ENCODE results near the gene TMEM98. TPM values are rescaled to one million over a fixed set of nuclear protein-coding genes. Genes with fewer than 3 reads are reported as not detected.
"Not testable (repeated sequence)": the region's sequence is repeated elsewhere in the genome, so short reads cannot be mapped to it uniquely, and the experiment has no call there.

Gene TMEM98
- total RNA-seq, 1 experiment from 2014 or later, result 24.3 TPM

- no peak for DNase-seq
- no peaks in the 10 kb centered on the region for H3K27me3 ChIP-seq
- no peak overlapping the region for H3K4me3 ChIP-seq
- H3K36me3 ChIP-seq, result no peaks in the 10 kb centered on the region
- H3K9me3 ChIP-seq, result no peaks in the 10 kb centered on the region
These were observed 25.1 kb downstream of the TMEM98 start for GRCh38 chr17:32953045-32953444.

- DNase-seq, result no peak
- Histone ChIP-seq H3K36me3 (no peaks in the 10 kb centered on the region), H3K9me3 (no peaks in the 10 kb centered on the region), H3K4me3 (no peak overlapping the region), H3K27me3 (no peaks in the 10 kb centered on the region)
These were observed 25.9 kb downstream of the TMEM98 start for GRCh38 chr17:32953857-32954256.

- Histone ChIP-seq H3K4me3 (no peak overlapping the region), H3K27me3 (no peaks in the 10 kb centered on the region), H3K36me3 (no peaks in the 10 kb centered on the region), H3K9me3 (no peaks in the 10 kb centered on the region)
- DNase-seq, result no peak
These were observed 26.5 kb downstream of the TMEM98 start for GRCh38 chr17:32954477-32954876.

GRCh38 chr17:32955155-32955554, 27.2 kb downstream of the TMEM98 start:
- Histone ChIP-seq H3K9me3 (no peaks in the 10 kb centered on the region), H3K36me3 (no peaks in the 10 kb centered on the region), H3K27me3 (no peaks in the 10 kb centered on the region), H3K4me3 (no peak overlapping the region)
- no peak for DNase-seq

GRCh38 chr17:32956240-32956970, 28.5 kb downstream of the TMEM98 start:
- Histone ChIP-seq H3K9me3 (no peaks in the 10 kb centered on the region), H3K36me3 (no peaks in the 10 kb centered on the region), H3K27me3 (no peaks in the 10 kb centered on the region)

GRCh38 chr17:32958418-32958817, 30.5 kb downstream of the TMEM98 start:
- Histone ChIP-seq H3K36me3 (no peaks in the 10 kb centered on the region), H3K9me3 (no peaks in the 10 kb centered on the region), H3K27me3 (no peaks in the 10 kb centered on the region), H3K4me3 (no peak overlapping the region)
- no peak for DNase-seq

More at GRCh38 chr17:32956240-32956970, 28.5 kb downstream of the TMEM98 start:
- H3K4me3 ChIP-seq, result no peak overlapping the region
- DNase-seq, result no peak

GRCh38 chr17:32960815-32961214, 32.9 kb downstream of the TMEM98 start:
- no peak for DNase-seq
- no peaks in the 10 kb centered on the region for H3K27me3 ChIP-seq
- H3K36me3 ChIP-seq, result no peaks in the 10 kb centered on the region
- no peaks in the 10 kb centered on the region for H3K9me3 ChIP-seq
- H3K4me3 ChIP-seq, result no peak overlapping the region

GRCh38 chr17:32962320-32962711, 34.4 kb downstream of the TMEM98 start:
- Histone ChIP-seq H3K36me3 (no peaks in the 10 kb centered on the region), H3K27me3 (no peaks in the 10 kb centered on the region), H3K9me3 (no peaks in the 10 kb centered on the region), H3K4me3 (no peak overlapping the region)
- DNase-seq, result no peak

- H3K27me3 ChIP-seq, result no peaks in the 10 kb centered on the region
- no peak for DNase-seq
- H3K4me3 ChIP-seq, result no peak overlapping the region
- no peaks in the 10 kb centered on the region for H3K36me3 ChIP-seq
- H3K9me3 ChIP-seq, result no peaks in the 10 kb centered on the region
These were observed 36.6 kb downstream of the TMEM98 start for GRCh38 chr17:32964541-32964940.

GRCh38 chr17:32969231-32969630, 41.3 kb downstream of the TMEM98 start:
- not testable (repeated sequence) for H3K4me3 ChIP-seq, H3K9me3 ChIP-seq, DNase-seq, H3K27me3 ChIP-seq, H3K36me3 ChIP-seq

- no peak for DNase-seq
- H3K9me3 ChIP-seq, result no peaks in the 10 kb centered on the region
- H3K36me3 ChIP-seq, result no peaks in the 10 kb centered on the region
- H3K4me3 ChIP-seq, result no peak overlapping the region
- H3K27me3 ChIP-seq, result no peaks in the 10 kb centered on the region
These were observed 42.3 kb downstream of the TMEM98 start for GRCh38 chr17:32970281-32970680.

- Histone ChIP-seq H3K27me3 (no peaks in the 10 kb centered on the region), H3K4me3 (no peak overlapping the region), H3K9me3 (no peaks in the 10 kb centered on the region), H3K36me3 (no peaks in the 10 kb centered on the region)
- DNase-seq, result no peak
These were observed 43.2 kb downstream of the TMEM98 start for GRCh38 chr17:32971171-32971570.

GRCh38 chr17:32976131-32976530, 48.2 kb downstream of the TMEM98 start:
- Histone ChIP-seq H3K27me3 (no peaks in the 10 kb centered on the region), H3K9me3 (no peaks in the 10 kb centered on the region), H3K36me3 (no peaks in the 10 kb centered on the region), H3K4me3 (no peak overlapping the region)
- no peak for DNase-seq

- DNase-seq, result no peak
- no peaks in the 10 kb centered on the region for H3K36me3 ChIP-seq
- H3K9me3 ChIP-seq, result no peaks in the 10 kb centered on the region
- no peak overlapping the region for H3K4me3 ChIP-seq
- H3K27me3 ChIP-seq, result no peaks in the 10 kb centered on the region
These were observed 48.7 kb downstream of the TMEM98 start for GRCh38 chr17:32976605-32977004.

GRCh38 chr17:32980230-32980629, 52.3 kb downstream of the TMEM98 start:
- DNase-seq, result no peak
- Histone ChIP-seq H3K27me3 (no peaks in the 10 kb centered on the region), H3K9me3 (no peaks in the 10 kb centered on the region), H3K36me3 (no peaks in the 10 kb centered on the region), H3K4me3 (no peak overlapping the region)

GRCh38 chr17:32981611-32982010, 53.7 kb downstream of the TMEM98 start:
- H3K27me3 ChIP-seq, H3K9me3 ChIP-seq, H3K4me3 ChIP-seq, H3K36me3 ChIP-seq, DNase-seq: not testable (repeated sequence)

- no peaks in the 10 kb centered on the region for H3K27me3 ChIP-seq
- no peaks in the 10 kb centered on the region for H3K9me3 ChIP-seq
- H3K4me3 ChIP-seq, result no peak overlapping the region
- no peaks in the 10 kb centered on the region for H3K36me3 ChIP-seq
- DNase-seq, result no peak
These were observed 57.2 kb downstream of the TMEM98 start for GRCh38 chr17:32985050-32985756.

GRCh38 chr17:32987453-32987805, 59.5 kb downstream of the TMEM98 start:
- H3K4me3 ChIP-seq, DNase-seq, H3K27me3 ChIP-seq, H3K9me3 ChIP-seq, H3K36me3 ChIP-seq: not testable (repeated sequence)
